ENCODE data around the gene SGSM1.
A peak's percentile ranks its signal among the peaks of the same experiment; 100 is the strongest.

Gene SGSM1

DNA sequence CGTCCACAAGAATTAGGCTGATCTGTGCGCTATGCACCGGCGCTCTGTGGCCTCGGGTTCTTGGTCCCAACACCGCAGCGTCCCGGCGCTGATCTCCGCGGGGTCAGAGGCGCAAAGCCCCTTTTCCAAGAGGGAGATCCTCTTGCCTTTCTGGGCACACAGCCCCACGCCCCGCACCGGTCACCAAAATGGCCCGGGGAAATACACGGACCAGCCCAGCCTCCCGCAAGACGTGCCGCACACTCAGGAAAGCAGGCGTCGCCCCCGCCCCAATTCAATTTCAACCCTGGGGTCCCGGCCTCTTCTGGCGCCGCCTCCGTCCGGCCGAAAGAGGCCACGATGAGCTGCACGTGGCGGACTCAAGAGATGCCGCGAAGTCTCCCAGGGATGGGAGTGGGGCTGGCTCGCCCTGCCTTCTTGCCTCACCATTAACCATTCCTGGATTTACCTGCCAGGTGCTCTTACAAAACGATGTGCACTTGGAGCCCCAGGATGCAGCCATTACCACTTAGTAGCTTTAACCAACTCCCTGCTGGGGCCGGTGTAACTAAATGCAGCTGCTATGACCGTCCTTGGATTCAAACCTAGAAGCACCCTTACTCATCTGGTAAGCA, 42.0 kb upstream of the SGSM1 start:
- TF ChIP-seq, protein P1, sequence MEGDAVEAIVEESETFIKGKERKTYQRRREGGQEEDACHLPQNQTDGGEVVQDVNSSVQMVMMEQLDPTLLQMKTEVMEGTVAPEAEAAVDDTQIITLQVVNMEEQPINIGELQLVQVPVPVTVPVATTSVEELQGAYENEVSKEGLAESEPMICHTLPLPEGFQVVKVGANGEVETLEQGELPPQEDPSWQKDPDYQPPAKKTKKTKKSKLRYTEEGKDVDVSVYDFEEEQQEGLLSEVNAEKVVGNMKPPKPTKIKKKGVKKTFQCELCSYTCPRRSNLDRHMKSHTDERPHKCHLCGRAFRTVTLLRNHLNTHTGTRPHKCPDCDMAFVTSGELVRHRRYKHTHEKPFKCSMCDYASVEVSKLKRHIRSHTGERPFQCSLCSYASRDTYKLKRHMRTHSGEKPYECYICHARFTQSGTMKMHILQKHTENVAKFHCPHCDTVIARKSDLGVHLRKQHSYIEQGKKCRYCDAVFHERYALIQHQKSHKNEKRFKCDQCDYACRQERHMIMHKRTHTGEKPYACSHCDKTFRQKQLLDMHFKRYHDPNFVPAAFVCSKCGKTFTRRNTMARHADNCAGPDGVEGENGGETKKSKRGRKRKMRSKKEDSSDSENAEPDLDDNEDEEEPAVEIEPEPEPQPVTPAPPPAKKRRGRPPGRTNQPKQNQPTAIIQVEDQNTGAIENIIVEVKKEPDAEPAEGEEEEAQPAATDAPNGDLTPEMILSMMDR (IDR thresholded peaks at IDR 0.05) = no peak
- no peak for TF ChIP-seq ZFX (IDR thresholded peaks at IDR 0.05; ENCODE audit: borderline replicate concordance)

DNA sequence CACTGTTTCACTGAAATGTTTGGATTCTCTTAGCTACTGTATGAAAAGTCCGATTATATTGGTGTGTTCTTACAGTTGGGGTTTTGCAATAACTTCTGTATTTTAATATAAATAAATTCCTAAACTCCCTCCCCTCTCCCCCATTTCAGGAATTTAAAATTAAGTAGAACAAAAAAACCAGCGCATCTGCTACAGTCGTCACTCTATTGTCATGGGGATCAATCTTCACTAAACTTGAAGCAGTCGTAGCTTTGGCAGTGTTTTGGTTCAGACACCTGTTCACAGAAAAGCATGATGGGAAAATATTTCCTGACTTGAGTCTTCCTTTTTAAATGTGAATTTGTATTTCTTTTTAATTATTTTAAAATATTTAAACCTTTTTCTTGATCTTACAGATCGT, 40.8 kb upstream of the SGSM1 start:
- no peak for TF ChIP-seq ZFX (IDR thresholded peaks at IDR 0.05; ENCODE audit: borderline replicate concordance)
- H3K27ac ChIP-seq = no peak overlapping the region

More for the DNA sequence above, 42.0 kb upstream of the SGSM1 start:
- H3K27ac ChIP-seq = no peak overlapping the region

DNA sequence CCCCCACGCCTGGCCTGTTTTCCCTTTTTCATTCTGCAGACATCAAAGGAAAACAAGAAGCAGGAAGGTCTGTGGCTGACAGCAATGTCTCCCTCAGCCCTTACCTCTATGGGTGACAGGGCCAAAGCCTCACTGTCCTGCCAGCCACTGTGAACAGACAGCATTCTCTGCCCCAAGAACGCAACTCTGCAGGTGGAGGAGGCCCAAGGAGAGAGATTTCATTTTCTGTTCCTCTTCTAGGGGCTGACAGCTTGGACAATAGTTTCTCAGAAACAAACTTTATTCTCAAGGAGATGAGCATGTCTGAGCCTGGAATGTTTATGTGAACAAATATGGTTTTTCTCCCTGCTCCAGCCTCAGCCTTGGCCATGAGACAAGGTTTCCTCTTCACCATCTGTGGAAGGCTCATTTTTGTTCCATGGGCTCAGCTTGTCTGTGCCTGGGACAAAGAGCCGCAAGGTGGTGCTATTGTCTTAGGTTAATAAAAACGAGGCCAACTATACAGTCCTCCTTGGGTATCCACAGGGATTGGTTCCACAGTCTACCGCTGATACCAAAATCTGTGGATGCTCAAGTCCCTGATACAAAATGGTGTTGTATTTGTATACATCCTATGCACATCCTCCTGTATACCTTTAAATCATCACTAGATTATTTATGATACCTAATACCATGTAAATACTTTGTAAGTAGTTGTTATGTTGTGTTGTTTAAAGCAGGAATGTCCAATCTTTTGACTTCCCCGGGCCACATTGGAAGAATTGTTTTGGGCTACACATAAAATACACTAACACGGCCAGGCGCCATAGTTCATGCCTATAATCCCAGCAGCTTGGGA, 37.3 kb upstream of the SGSM1 start:
- H3K27ac ChIP-seq = no peak overlapping the region
- TF ChIP-seq, protein P1 (IDR thresholded peaks at IDR 0.05) = peak; percentile 78
- no peak for TF ChIP-seq ZFX (IDR thresholded peaks at IDR 0.05; ENCODE audit: borderline replicate concordance)

DNA sequence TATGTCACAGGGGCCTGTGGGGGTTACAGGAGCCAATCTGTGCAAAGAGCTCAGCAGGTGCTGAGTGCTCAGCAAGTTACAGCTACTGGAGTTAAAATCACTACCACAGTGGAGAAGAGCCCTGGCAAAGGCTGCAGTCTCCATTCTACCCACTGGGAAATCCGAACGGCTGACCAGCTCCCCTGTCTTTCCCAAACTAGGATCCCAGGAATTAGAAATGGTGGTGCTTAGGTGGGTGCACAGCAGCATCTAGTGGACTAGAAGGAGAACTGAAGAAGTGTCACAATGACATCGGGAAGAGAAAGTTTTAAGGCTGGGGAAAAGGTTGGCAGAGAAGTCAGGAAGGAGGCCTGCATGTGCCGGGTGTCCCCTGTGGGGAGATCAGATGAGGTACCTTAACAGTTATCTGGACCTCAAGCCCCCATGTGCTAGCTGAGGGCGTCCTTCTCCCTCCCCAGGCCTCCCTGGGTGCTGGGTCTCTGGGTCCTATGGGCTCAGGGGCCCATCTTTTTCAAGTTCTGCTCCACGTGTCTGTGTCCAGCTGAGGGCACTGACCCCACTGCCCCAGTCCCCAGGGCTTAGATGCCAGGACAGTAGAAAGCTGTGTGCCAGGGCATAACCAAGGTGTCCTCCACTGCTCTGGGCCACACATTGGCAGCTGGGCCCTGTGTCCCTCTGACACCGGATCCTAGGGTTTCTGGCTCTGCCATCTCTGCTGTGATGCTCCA, 33.4 kb upstream of the SGSM1 start:
- H3K27ac ChIP-seq = no peak overlapping the region
- no peak for TF ChIP-seq ZFX (IDR thresholded peaks at IDR 0.05; ENCODE audit: borderline replicate concordance)
- TF ChIP-seq, protein P1 (IDR thresholded peaks at IDR 0.05) = peak; percentile 76

DNA sequence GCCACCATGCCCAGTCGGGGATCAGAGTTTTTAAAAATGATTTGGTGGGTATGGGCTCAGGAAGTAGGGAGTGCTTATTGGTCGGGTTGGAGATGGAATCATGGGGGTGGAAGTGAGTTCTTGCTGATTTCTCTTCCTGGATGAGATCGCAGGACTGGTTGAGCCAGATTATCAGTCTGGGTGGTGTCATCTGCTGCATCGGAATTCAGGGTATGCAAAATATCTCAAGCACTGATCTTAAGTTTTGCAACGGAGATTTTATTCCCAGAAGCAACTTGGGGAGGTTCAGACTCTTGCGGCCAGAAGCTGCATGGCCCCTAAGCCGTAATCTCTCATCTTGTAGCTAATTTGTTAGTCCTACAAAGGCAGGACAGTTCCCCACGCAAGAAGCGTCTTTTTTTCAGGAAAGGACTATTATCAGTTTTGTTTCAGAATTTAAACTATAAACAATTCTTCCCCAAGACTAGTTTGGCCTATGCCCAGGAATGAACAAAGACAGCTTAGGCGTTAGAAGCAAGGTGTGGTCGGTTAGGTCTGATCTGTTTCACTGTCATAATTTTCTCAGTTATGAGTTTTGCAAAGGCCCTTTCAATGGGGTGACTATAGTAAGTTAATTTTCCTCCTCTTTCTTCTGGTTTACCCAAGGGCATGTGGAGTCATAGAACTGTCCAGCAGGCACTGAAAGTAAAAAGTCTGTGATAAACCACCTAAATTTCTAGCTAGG, 30.1 kb upstream of the SGSM1 start:
- no peak overlapping the region for H3K27ac ChIP-seq
- TF ChIP-seq, protein P1 (IDR thresholded peaks at IDR 0.05) = no peak
- TF ChIP-seq ZFX (IDR thresholded peaks at IDR 0.05; ENCODE audit: borderline replicate concordance) = no peak

DNA sequence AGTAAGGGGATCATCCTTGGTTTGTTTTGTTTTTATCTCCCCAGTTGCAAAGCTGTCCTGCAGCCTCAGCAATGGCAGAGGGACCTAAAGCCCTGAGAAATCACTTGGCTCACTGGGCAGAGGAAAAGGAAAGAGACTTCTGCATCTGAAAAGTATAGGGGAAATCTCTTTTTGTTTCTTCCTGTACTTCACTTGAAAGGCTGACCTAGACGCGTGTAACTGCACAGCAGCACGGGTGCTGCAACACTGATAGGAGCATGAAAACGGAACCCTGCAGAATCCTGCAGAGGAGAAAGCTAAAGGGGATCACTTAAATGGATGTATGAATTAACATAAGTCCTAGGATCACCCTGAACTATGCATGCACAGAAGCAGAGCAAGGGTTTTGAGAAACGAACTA, 29.5 kb upstream of the SGSM1 start:
- H3K27ac ChIP-seq = no peak overlapping the region
- no peak for TF ChIP-seq ZFX (IDR thresholded peaks at IDR 0.05; ENCODE audit: borderline replicate concordance)
- TF ChIP-seq, protein P1 (IDR thresholded peaks at IDR 0.05) = no peak

DNA sequence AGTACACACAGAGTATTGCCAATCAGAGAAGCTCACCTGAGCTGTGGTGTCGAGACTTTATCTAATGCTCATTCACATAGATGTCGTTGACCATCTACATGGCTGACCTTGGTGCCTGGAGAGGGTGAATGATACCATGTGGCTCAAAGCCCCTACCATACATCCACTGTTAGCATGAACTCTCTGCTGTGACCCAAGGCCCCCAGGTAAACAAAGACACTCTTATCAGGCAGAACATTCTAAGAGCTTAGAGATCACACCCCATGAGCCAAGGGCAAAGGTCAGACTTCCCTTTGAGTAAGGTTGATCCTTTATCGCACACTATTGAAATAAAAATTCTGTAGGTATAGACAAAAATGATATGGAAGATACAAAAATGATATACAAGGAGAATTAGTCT, 16.5 kb upstream of the SGSM1 start:
- no peak for TF ChIP-seq ZFX (IDR thresholded peaks at IDR 0.05; ENCODE audit: borderline replicate concordance)
- TF ChIP-seq, protein P1 (IDR thresholded peaks at IDR 0.05) = no peak
- no peak overlapping the region for H3K27ac ChIP-seq
